ENCODE results near the gene SCGB1C1. TPM values are rescaled to one million over a fixed set of nuclear protein-coding genes. Genes with fewer than 3 reads are reported as not detected.
"Not testable (repeated sequence)": the region's sequence is repeated elsewhere in the genome, so short reads cannot be mapped to it uniquely, and the experiment has no call there.

SCGB1C1 gene
- not detected for total RNA-seq
- long read RNA-seq, result 0 reads

- ATAC-seq; DNase-seq; intact Hi-C loops (cut with DNase I, micrococcal nuclease): not testable (repeated sequence)
Measured at GRCh38 chr11:192674-193128, at the start of gene SCGB1C1. SCGB1C1 (plus strand) TSS chr11:193078; CDS start chr11:193100, 22 bp downstream.

GRCh38 chr11:180242-180641 lies 12.6 kb upstream of the SCGB1C1 start:
- intact Hi-C loops (cut with DNase I, micrococcal nuclease); ATAC-seq; DNase-seq: not testable (repeated sequence)

GRCh38 chr11:189200-189783 lies 3.6 kb upstream of the SCGB1C1 start:
- DNase-seq (peak in 1 of 2 donors; percentile 13), ATAC-seq (peak; percentile 38)
- intact Hi-C loops (cut with DNase I, micrococcal nuclease), result not testable (repeated sequence)

GRCh38 chr11:189843-190311 lies 3.0 kb upstream of the SCGB1C1 start:
- ATAC-seq (peak; percentile 70), DNase-seq (peak; percentile 18 to 41)
- intact Hi-C loops (cut with DNase I, micrococcal nuclease), result not testable (repeated sequence)

- ATAC-seq; intact Hi-C loops (cut with DNase I, micrococcal nuclease): not testable (repeated sequence)
- DNase-seq, result peak in 1 of 2 donors; percentile 2
Measured at GRCh38 chr11:190546-190945, 2.3 kb upstream of the SCGB1C1 start.

GRCh38 chr11:191490-192478 lies 1.1 kb upstream of the SCGB1C1 start:
- ATAC-seq, result peak; percentile 59
- DNase-seq, result peak in 1 of 2 donors; percentile 1
- intact Hi-C loops (cut with DNase I, micrococcal nuclease), result not testable (repeated sequence)

- intact Hi-C loops (cut with DNase I, micrococcal nuclease); ATAC-seq: not testable (repeated sequence)
- peak in 1 of 2 donors; percentile 3 for DNase-seq
Measured at GRCh38 chr11:193481-193880, 603 bp downstream of the SCGB1C1 start.

GRCh38 chr11:196786-197731 lies 4.2 kb downstream of the SCGB1C1 start:
- DNase-seq (peak in 1 of 2 donors; percentile 3), ATAC-seq (peak; percentile 3)
- intact Hi-C loops (cut with DNase I, micrococcal nuclease), result no loop called here

- intact Hi-C loops (cut with DNase I, micrococcal nuclease), result no loop called here
- ATAC-seq, result no peak
- peak in 1 of 2 donors; percentile 2 for DNase-seq
Measured at GRCh38 chr11:197741-198235, 4.9 kb downstream of the SCGB1C1 start.

- intact Hi-C loops (cut with DNase I, micrococcal nuclease), result no loop called here
- DNase-seq, result peak in 1 of 2 donors; percentile 1
- no peak for ATAC-seq
Measured at GRCh38 chr11:198236-198806, 5.4 kb downstream of the SCGB1C1 start.

- intact Hi-C loops (cut with DNase I, micrococcal nuclease), result no loop called here
- ATAC-seq, result no peak
- DNase-seq, result peak in 1 of 2 donors; percentile 3
Measured at GRCh38 chr11:199004-199581, 6.2 kb downstream of the SCGB1C1 start.

- DNase-seq (no peak), ATAC-seq (no peak)
- intact Hi-C loops (cut with DNase I, micrococcal nuclease), result no loop called here
Measured at GRCh38 chr11:199782-200181, 6.9 kb downstream of the SCGB1C1 start.

- DNase-seq, result peak in 1 of 2 donors; percentile 1
- intact Hi-C loops (cut with DNase I, micrococcal nuclease), result no loop called here
- no peak for ATAC-seq
Measured at GRCh38 chr11:200224-201003, 7.5 kb downstream of the SCGB1C1 start.

GRCh38 chr11:201966-202365 lies 9.1 kb downstream of the SCGB1C1 start:
- DNase-seq, result no peak
- intact Hi-C loops (cut with DNase I, micrococcal nuclease), result no loop called here
- ATAC-seq, result no peak

GRCh38 chr11:202490-202889 lies 9.6 kb downstream of the SCGB1C1 start:
- intact Hi-C loops (cut with DNase I, micrococcal nuclease), result no loop called here
- DNase-seq (no peak), ATAC-seq (no peak)

GRCh38 chr11:203056-203944 lies 10.4 kb downstream of the SCGB1C1 start:
- ATAC-seq (no peak), DNase-seq (no peak)
- intact Hi-C loops (cut with DNase I, micrococcal nuclease), result no loop called here

Measured in left colon (tissue), 2 donors.